Left ventricle myocardium inferior (tissue), 1 donor: ENCODE results near the gene FNDC8. TPM values are rescaled to one million over a fixed set of nuclear protein-coding genes. Genes with fewer than 3 reads are reported as not detected.

Experiments
- DNase-seq: peaks from one replicate; pipeline ENCODE4 v3.0.0-alpha.2; 2020
- H3K27ac ChIP-seq: fragments of 200-600 bp; replicated peaks from 2 replicates; pipeline ENCODE4 v1.8.0; 2021
- H3K27me3 ChIP-seq: fragments of 200-600 bp; 2 replicates; pipeline ENCODE4 v1.8.0; 2021; ENCODE audit warnings: low read depth
- H3K36me3 ChIP-seq: fragments of 200-600 bp; 2 replicates; pipeline ENCODE4 v1.8.0; 2021
- H3K4me1 ChIP-seq: fragments of 200-600 bp; 2 replicates; pipeline ENCODE4 v1.8.0; 2021
- H3K4me3 ChIP-seq: fragments of 200-600 bp; 2 replicates; pipeline ENCODE4 v1.8.0; 2021; ENCODE audit warnings: mild to moderate bottlenecking, moderate library complexity
- H3K9me3 ChIP-seq: fragments of 200-600 bp; replicated peaks from 2 replicates; pipeline ENCODE4 v1.8.0; 2021
- intact Hi-C: fragments of 100-400 bp; cut with micrococcal nuclease; formaldehyde crosslinking; loops from one replicate; pipeline ENCODE4 v1.11.0; 2022
- total RNA-seq: library from RNA; stranded (reverse); fragmentation: NEBNext Ultra II Directional; extraction: Animal tissue kit (Norgen Biotek cat#: 25700); gene quantifications from one replicate; pipeline ENCODE4 v1.2.1, GENCODE V29; 2021
- TF ChIP-seq, protein P1 (sequence below): fragments of 200-600 bp; IDR thresholded peaks from 2 replicates; pipeline ENCODE4 v1.8.0; 2021; ENCODE audit warnings: antibody characterized with exemption, mild to moderate bottlenecking, borderline replicate concordance
- donor health status: DM: no; HTN: yes; CAD: no; lungs with severe emphysema.

Gene FNDC8
- total RNA-seq, 1 donor from 2014 or later: not detected

DNA sequence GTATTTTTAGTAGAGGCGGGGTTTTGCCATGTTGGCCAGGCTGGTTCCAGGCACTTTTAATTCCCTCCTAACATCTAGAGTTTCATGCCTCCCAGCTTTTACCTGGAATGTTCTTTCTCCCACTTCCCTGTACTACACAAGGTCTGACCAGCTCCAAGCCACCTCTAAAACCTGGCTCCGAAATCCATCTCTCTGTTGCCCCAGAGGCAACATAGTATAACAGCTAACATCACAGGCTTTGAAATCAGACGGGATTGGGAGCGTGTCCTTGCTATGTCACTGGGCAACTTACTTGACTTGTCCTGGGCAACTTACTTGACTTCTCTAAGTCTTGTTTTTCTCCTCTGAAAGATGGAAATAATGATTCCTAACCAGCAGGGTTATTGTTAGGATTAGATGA, 41.3 kb downstream of the FNDC8 start:
- intact Hi-C loops: no loop called here
- H3K4me1 ChIP-seq: no peaks in the 10 kb centered on the region
- H3K36me3 ChIP-seq: peaks cover 64% of the 10 kb centered on the region
- no peak overlapping the region for H3K27ac ChIP-seq
- TF ChIP-seq, protein P1, sequence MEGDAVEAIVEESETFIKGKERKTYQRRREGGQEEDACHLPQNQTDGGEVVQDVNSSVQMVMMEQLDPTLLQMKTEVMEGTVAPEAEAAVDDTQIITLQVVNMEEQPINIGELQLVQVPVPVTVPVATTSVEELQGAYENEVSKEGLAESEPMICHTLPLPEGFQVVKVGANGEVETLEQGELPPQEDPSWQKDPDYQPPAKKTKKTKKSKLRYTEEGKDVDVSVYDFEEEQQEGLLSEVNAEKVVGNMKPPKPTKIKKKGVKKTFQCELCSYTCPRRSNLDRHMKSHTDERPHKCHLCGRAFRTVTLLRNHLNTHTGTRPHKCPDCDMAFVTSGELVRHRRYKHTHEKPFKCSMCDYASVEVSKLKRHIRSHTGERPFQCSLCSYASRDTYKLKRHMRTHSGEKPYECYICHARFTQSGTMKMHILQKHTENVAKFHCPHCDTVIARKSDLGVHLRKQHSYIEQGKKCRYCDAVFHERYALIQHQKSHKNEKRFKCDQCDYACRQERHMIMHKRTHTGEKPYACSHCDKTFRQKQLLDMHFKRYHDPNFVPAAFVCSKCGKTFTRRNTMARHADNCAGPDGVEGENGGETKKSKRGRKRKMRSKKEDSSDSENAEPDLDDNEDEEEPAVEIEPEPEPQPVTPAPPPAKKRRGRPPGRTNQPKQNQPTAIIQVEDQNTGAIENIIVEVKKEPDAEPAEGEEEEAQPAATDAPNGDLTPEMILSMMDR: no peak
- H3K4me3 ChIP-seq: no peak overlapping the region
- H3K9me3 ChIP-seq: no peaks in the 10 kb centered on the region
- H3K27me3 ChIP-seq: no peaks in the 10 kb centered on the region
- no peak for DNase-seq

DNA sequence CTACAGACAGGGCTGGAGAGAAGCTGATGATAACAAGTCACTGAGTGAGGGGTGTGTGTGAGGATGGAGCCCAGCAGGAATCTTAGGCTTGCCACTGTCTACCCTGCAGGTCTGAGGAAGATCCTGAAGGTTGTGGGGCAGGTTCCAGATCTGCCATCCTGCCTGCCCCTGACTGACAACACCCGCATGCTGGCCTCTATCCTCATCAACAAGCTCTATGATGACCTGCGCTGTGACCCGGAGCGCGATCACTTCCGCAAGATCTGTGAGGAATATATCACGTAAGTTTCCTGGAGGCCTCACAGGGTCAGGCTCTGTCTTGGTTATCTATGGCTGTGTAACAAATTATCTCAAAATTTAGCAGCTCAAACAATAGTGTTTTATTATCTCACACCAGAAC, 42.5 kb downstream of the FNDC8 start:
- Histone ChIP-seq H3K27ac (no peak overlapping the region), H3K4me1 (no peaks in the 10 kb centered on the region), H3K27me3 (no peaks in the 10 kb centered on the region), H3K4me3 (no peak overlapping the region), H3K36me3 (peaks cover 73% of the 10 kb centered on the region), H3K9me3 (no peaks in the 10 kb centered on the region)
- TF ChIP-seq, protein P1: no peak
- no peak for DNase-seq
- intact Hi-C loops: no loop called here

DNA sequence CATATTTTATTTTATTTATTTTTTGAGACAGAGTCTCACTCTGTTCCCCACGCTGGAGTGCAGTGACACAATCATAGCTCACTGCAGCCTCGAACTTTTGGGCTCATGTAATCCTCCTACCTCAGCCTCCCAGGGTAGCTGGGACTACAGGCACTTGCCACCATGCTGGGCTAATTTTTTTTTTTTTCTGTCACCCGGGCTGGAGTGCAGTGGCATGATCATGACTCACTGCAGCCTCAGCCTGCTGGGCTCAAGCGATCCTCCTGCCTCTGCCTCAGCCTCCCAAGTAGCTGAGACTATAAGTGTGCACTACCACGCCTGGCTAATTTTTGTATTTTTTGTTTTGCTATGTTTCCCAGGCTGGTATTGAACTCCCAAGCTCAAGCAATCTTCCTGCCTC, 43.3 kb downstream of the FNDC8 start:
- no peak overlapping the region for H3K27ac ChIP-seq
- H3K27me3 ChIP-seq: no peaks in the 10 kb centered on the region
- H3K4me3 ChIP-seq: no peak overlapping the region
- H3K4me1 ChIP-seq: no peaks in the 10 kb centered on the region
- intact Hi-C loops: no loop called here
- H3K9me3 ChIP-seq: no peaks in the 10 kb centered on the region
- TF ChIP-seq, protein P1: no peak
- no peak for DNase-seq
- H3K36me3 ChIP-seq: peaks cover 67% of the 10 kb centered on the region

DNA sequence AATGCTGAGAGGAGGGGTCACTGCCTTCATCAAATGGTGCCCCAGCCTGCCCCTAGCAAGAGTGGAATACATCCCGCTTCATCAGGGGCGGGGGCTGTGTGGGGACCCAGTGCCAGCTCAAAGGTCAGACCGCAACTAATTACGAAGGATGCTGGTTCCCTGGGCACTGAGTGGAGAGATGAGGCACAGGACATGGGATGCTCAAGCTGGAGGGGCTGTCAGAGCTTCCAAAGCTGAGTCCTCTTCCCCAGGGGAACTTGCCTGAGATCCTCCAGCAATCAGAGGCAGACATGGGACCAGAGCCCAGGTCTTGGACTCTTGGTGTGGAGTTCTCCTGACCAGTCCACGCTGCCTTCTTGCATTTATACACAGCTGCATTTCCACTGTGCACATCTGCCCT, 45.1 kb downstream of the FNDC8 start:
- intact Hi-C loops: no loop called here
- Histone ChIP-seq H3K4me1 (peaks cover under 1% of the 10 kb centered on the region), H3K9me3 (no peaks in the 10 kb centered on the region), H3K27me3 (no peaks in the 10 kb centered on the region), H3K36me3 (peaks cover 59% of the 10 kb centered on the region), H3K27ac (no peak overlapping the region), H3K4me3 (no peak overlapping the region)
- TF ChIP-seq, protein P1: no peak
- no peak for DNase-seq

DNA sequence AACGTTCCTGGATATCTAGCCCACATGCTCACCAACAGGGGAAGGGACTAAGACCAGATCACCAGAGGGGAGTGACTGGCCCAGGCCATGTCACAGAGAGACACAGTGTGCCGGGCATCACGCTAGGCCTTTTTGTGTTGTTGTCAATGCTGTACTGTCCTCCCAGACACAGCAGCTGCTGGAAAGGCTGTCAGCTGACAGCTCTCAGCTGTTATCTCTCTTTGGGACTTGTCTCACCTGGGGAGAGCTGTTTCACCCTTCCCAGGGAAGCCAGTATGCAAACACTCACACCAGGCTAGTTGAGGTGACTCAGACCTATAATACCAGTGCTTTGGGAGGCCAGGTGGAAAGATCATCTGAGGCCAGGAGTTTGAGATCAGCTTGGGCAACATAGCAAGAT, 45.6 kb downstream of the FNDC8 start:
- Histone ChIP-seq H3K9me3 (no peaks in the 10 kb centered on the region), H3K27me3 (no peaks in the 10 kb centered on the region), H3K4me3 (no peak overlapping the region), H3K36me3 (peaks cover 57% of the 10 kb centered on the region), H3K4me1 (peaks cover 4% of the 10 kb centered on the region), H3K27ac (no peak overlapping the region)
- intact Hi-C loops: no loop called here
- DNase-seq: no peak
- TF ChIP-seq, protein P1: no peak

DNA sequence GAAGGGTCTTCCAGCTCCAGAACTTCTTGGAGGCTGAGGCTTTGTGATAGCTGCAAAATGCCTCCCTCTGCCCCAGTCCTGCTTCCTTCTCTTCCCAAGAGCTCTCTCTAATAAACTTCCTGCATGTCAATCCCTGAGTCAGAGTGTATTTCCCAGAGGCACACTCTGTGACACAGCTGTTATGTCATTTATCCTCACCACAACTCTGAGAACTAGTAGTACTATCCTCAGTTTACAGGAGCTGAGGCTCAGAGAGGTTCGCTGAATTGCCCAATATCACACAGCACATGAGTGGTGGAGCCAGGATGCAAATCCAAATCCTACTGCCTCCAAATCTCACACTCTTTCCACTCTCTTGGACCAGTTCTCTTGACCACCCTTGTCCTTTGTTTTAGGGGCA, 46.3 kb downstream of the FNDC8 start:
- TF ChIP-seq, protein P1: no peak
- Histone ChIP-seq H3K9me3 (no peaks in the 10 kb centered on the region), H3K36me3 (peaks cover 63% of the 10 kb centered on the region), H3K4me1 (peaks cover 4% of the 10 kb centered on the region), H3K27me3 (no peaks in the 10 kb centered on the region), H3K4me3 (no peak overlapping the region), H3K27ac (no peak overlapping the region)
- intact Hi-C loops: no loop called here
- no peak for DNase-seq
